ENCODE results near the gene RTF1. TPM values are rescaled to one million over a fixed set of nuclear protein-coding genes. Genes with fewer than 3 reads are reported as not detected.
A peak's percentile ranks its signal among the peaks of the same experiment; 100 is the strongest.

The RTF1 gene
- total RNA-seq, 2 donors from 2014 or later = 26.3 to 29.4 TPM

- DNase-seq (ENCODE audit: low spot score in 2 of 2) (peak; percentile 58 to 75), ATAC-seq (peak; percentile 2)
- peaks cover 0 to 6% of the 10 kb centered on the region in 2 donors for H3K36me3 Mint-ChIP-seq
- no peak overlapping the region for H3K27ac Mint-ChIP-seq
- no peaks in the 10 kb centered on the region for H3K9me3 Mint-ChIP-seq
Observed at GRCh38 chr15:41494190-41494921, 77.5 kb downstream of the RTF1 start.

- peak in 1 of 2 donors; percentile 51 for DNase-seq (ENCODE audit: low spot score in 2 of 2)
- Mint-ChIP-seq H3K36me3 (peaks cover 0 to 4% of the 10 kb centered on the region in 2 donors), H3K9me3 (no peaks in the 10 kb centered on the region), H3K27ac (no peak overlapping the region)
- no peak for ATAC-seq
Observed at GRCh38 chr15:41494922-41495735, 78.2 kb downstream of the RTF1 start.

GRCh38 chr15:41495736-41496599, 79.1 kb downstream of the RTF1 start:
- no peak overlapping the region for H3K27ac Mint-ChIP-seq
- no peaks in the 10 kb centered on the region for H3K9me3 Mint-ChIP-seq
- H3K36me3 Mint-ChIP-seq = no peaks in the 10 kb centered on the region
- ATAC-seq (no peak), DNase-seq (ENCODE audit: low spot score in 2 of 2) (no peak)

- H3K27ac Mint-ChIP-seq = no peak overlapping the region
- no peaks in the 10 kb centered on the region for H3K36me3 Mint-ChIP-seq
- ATAC-seq = no peak
- no peak for DNase-seq (ENCODE audit: low spot score in 2 of 2)
- no peaks in the 10 kb centered on the region for H3K9me3 Mint-ChIP-seq
Observed at GRCh38 chr15:41498657-41499056, 81.8 kb downstream of the RTF1 start.

- Mint-ChIP-seq H3K9me3 (no peaks in the 10 kb centered on the region), H3K36me3 (no peaks in the 10 kb centered on the region), H3K27ac (no peak overlapping the region)
- ATAC-seq (no peak), DNase-seq (ENCODE audit: low spot score in 2 of 2) (no peak)
Observed at GRCh38 chr15:41499109-41499851, 82.4 kb downstream of the RTF1 start.

GRCh38 chr15:41501191-41501917, 84.5 kb downstream of the RTF1 start:
- peak; percentile 43 to 58 for ATAC-seq

GRCh38 chr15:41501931-41502794, 85.3 kb downstream of the RTF1 start:
- H3K36me3 Mint-ChIP-seq = no peaks in the 10 kb centered on the region
- peak; percentile 50 to 56 for ATAC-seq
- H3K27ac Mint-ChIP-seq = no peak overlapping the region
- H3K9me3 Mint-ChIP-seq = no peaks in the 10 kb centered on the region
- peak in 1 of 2 donors; percentile 37 for DNase-seq (ENCODE audit: low spot score in 2 of 2)

More at GRCh38 chr15:41501191-41501917, 84.5 kb downstream of the RTF1 start:
- no peaks in the 10 kb centered on the region for H3K9me3 Mint-ChIP-seq
- no peak overlapping the region for H3K27ac Mint-ChIP-seq
- H3K36me3 Mint-ChIP-seq = no peaks in the 10 kb centered on the region
- peak in 1 of 2 donors; percentile 49 for DNase-seq (ENCODE audit: low spot score in 2 of 2)

GRCh38 chr15:41502795-41503668, 86.1 kb downstream of the RTF1 start:
- DNase-seq (ENCODE audit: low spot score in 2 of 2) (no peak), ATAC-seq (peak; percentile 16 to 21)
- Mint-ChIP-seq H3K36me3 (no peaks in the 10 kb centered on the region), H3K27ac (no peak overlapping the region), H3K9me3 (no peaks in the 10 kb centered on the region)

GRCh38 chr15:41503669-41504010, 86.7 kb downstream of the RTF1 start:
- Mint-ChIP-seq H3K27ac (no peak overlapping the region), H3K36me3 (no peaks in the 10 kb centered on the region), H3K9me3 (no peaks in the 10 kb centered on the region)
- DNase-seq (ENCODE audit: low spot score in 2 of 2) = no peak
- ATAC-seq = no peak

- Mint-ChIP-seq H3K27ac (no peak overlapping the region), H3K36me3 (no peaks in the 10 kb centered on the region), H3K9me3 (no peaks in the 10 kb centered on the region)
- DNase-seq (ENCODE audit: low spot score in 2 of 2) (no peak), ATAC-seq (no peak)
Observed at GRCh38 chr15:41504751-41505492, 88.0 kb downstream of the RTF1 start.

- Mint-ChIP-seq H3K36me3 (no peaks in the 10 kb centered on the region), H3K9me3 (no peaks in the 10 kb centered on the region), H3K27ac (no peak overlapping the region)
- ATAC-seq (no peak), DNase-seq (ENCODE audit: low spot score in 2 of 2) (no peak)
Observed at GRCh38 chr15:41505776-41506175, 88.9 kb downstream of the RTF1 start.

GRCh38 chr15:41506796-41507341, 90.0 kb downstream of the RTF1 start:
- Mint-ChIP-seq H3K36me3 (no peaks in the 10 kb centered on the region), H3K9me3 (no peaks in the 10 kb centered on the region), H3K27ac (no peak overlapping the region)
- DNase-seq (ENCODE audit: low spot score in 2 of 2) (no peak), ATAC-seq (peak; percentile 24 to 32)

- no peak for DNase-seq (ENCODE audit: low spot score in 2 of 2)
- Mint-ChIP-seq H3K36me3 (no peaks in the 10 kb centered on the region), H3K9me3 (no peaks in the 10 kb centered on the region), H3K27ac (no peak overlapping the region)
- no peak for ATAC-seq
Observed at GRCh38 chr15:41507820-41508290, 91.0 kb downstream of the RTF1 start.
